GM23248 (cell line): ENCODE data around the gene JADE2. TPM values are rescaled to one million over a fixed set of nuclear protein-coding genes. Genes with fewer than 3 reads are reported as not detected.

Source experiments
- DNase-seq: peaks from one replicate; pipeline ENCODE4 v3.0.0-alpha.2; 2015
- H2AFZ ChIP-seq: fragments of 200-600 bp; sonication (generic); 2 replicates; pipeline ENCODE4 v1.6.1; 2016; ENCODE audit warnings: antibody characterized with exemption
- H3F3A ChIP-seq: fragments of 200-600 bp; sonication (generic); 2 replicates; pipeline ENCODE4 v1.6.1; 2016; ENCODE audit warnings: mild to moderate bottlenecking, antibody characterized with exemption, mixed run types; ENCODE audit not compliant: insufficient read depth
- H3K27ac ChIP-seq: fragments of 200-600 bp; sonication (generic); 2 replicates; pipeline ENCODE4 v1.5.1; 2016; ENCODE audit warnings: mild to moderate bottlenecking
- H3K27me3 ChIP-seq: fragments of 200-600 bp; sonication (generic); replicated peaks from 2 replicates; pipeline ENCODE4 v1.6.1; 2016; ENCODE audit warnings: mild to moderate bottlenecking; ENCODE audit not compliant: insufficient read depth
- H3K36me3 ChIP-seq: fragments of 200-600 bp; sonication (generic); 2 replicates; pipeline ENCODE4 v1.6.1; 2016; ENCODE audit warnings: low read depth, mild to moderate bottlenecking
- H3K4me1 ChIP-seq: fragments of 200-600 bp; sonication (generic); 2 replicates; pipeline ENCODE4 v1.6.1; 2016; ENCODE audit warnings: mild to moderate bottlenecking; ENCODE audit not compliant: insufficient read depth
- H3K4me2 ChIP-seq: fragments of 200-600 bp; sonication (generic); one replicate; pipeline ENCODE4 v1.6.1; 2016; ENCODE audit warnings: mild to moderate bottlenecking; ENCODE audit not compliant: unreplicated experiment
- H3K4me3 ChIP-seq: fragments of 200-600 bp; sonication (generic); 2 replicates; pipeline ENCODE4 v1.5.1; 2016; ENCODE audit warnings: mild to moderate bottlenecking
- H3K79me2 ChIP-seq: fragments of 200-600 bp; sonication (generic); 2 replicates; pipeline ENCODE4 v1.6.1; 2016; ENCODE audit warnings: mild to moderate bottlenecking; ENCODE audit not compliant: insufficient read depth
- H3K9ac ChIP-seq: fragments of 200-600 bp; sonication (generic); 2 replicates; pipeline ENCODE4 v1.6.1; 2016; ENCODE audit warnings: mild to moderate bottlenecking
- H3K9me2 ChIP-seq: fragments of 200-600 bp; sonication (generic); 2 replicates; pipeline ENCODE4 v1.6.1; 2016; ENCODE audit warnings: mixed run types, mild to moderate bottlenecking, moderate library complexity; ENCODE audit not compliant: insufficient read depth
- H3K9me3 ChIP-seq: fragments of 200-600 bp; sonication (generic); one replicate; pipeline ENCODE4 v1.6.1; 2017; ENCODE audit warnings: low read depth
- H4K20me1 ChIP-seq: fragments of 200-600 bp; sonication (generic); 2 replicates; pipeline ENCODE4 v1.6.0; 2016; ENCODE audit not compliant: insufficient read depth
- EZH2 ChIP-seq: fragments of 200-600 bp; sonication (generic); IDR thresholded peaks from 2 replicates; pipeline ENCODE4 v1.6.1; 2018; ENCODE audit warnings: antibody characterized with exemption, mild to moderate bottlenecking; ENCODE audit not compliant: insufficient read depth, poor library complexity, severe bottlenecking
- EZH2phosphoT487 ChIP-seq: fragments of 200-600 bp; sonication (generic); IDR thresholded peaks from 2 replicates; pipeline ENCODE4 v1.6.1; 2018; ENCODE audit warnings: antibody characterized with exemption, moderate library complexity, mild to moderate bottlenecking, low read depth; ENCODE audit not compliant: insufficient read depth
- WGBS, 2 experiments: methylation state at CpG; one replicate each; pipeline ENCODE4 v1.1.6; 2015 to 2017; ENCODE audit warnings: low lambda C conversion rate in 2 of 2, low coverage in 1 of 2; ENCODE audit errors: missing lambda C conversion rate in 2 of 2; 5-methylcytosine and 5-hydroxymethylcytosine counted together
- in situ Hi-C: fragments of 300-500 bp; cut with MboI; formaldehyde crosslinking; loops from 2 replicates; pipeline ENCODE4 v1.15.0; 2020
- polyA plus RNA-seq: library from polyadenylated mRNA; unstranded; fragments of >200 nt; fragmentation: Nextera tagmentation; extraction: Ambion mirVana; gene quantifications from 2 replicates; pipeline ENCODE4 v1.2.1, GENCODE V29; 2016
- small RNA-seq: library from RNA; depleted of rRNA; stranded (forward); fragments of <200 nt; gene quantifications from one replicate; pipeline ENCODE3, GENCODE V24; 2014; ENCODE audit warnings: low read depth, low replicate concordance
- total RNA-seq: library from RNA; depleted of rRNA; stranded (reverse); fragments of >200 nt; shearing (Covaris generic); gene quantifications from 2 replicates; pipeline ENCODE4 v1.2.3, GENCODE V29; 2014; rRNA removed

JADE2 gene
- total and polyA plus RNA-seq, 2 experiments from 2014 or later, result 7.1 to 18.0 TPM

DNA sequence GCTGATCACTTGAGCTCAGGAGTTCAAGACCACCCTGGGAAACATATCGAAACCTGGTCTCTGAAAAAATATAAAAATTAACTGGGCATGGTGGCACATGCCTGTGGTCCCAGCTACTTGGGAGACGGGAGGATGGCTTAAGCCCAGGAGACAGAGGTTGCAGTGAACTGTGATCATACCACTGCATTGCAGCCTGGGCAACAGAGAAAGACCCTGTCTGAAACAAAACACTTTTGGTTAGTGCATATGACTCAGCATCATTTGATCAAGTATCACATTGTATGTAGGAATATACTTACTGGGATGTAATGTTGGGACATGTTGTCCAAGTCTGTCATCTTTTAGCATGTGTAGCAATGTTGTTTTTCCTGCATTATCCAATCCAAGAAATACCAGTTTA, 95.2 kb downstream of the JADE2 start:
- TF ChIP-seq EZH2phosphoT487 (no peak), EZH2 (no peak)
- Histone ChIP-seq H3K9me2 (no peaks in the 10 kb centered on the region), H3K4me1 (no peaks in the 10 kb centered on the region), H3K79me2 (peaks cover 41% of the 10 kb centered on the region), H3K36me3 (peaks cover 53% of the 10 kb centered on the region), H3K4me2 (no peak overlapping the region), H2AFZ (no peak overlapping the region), H3K4me3 (no peak overlapping the region), H3K27me3 (no peaks in the 10 kb centered on the region), H4K20me1 (no peaks in the 10 kb centered on the region), H3K27ac (no peak overlapping the region), H3K9me3 (no peaks in the 10 kb centered on the region), H3F3A (no peaks in the 10 kb centered on the region), H3K9ac (no peak overlapping the region)
- DNase-seq, result no peak
- WGBS, 2 experiments, result 96 to 100% methylated on average over 2 of the region's 2 CpGs
- in situ Hi-C loops, result no loop called here

DNA sequence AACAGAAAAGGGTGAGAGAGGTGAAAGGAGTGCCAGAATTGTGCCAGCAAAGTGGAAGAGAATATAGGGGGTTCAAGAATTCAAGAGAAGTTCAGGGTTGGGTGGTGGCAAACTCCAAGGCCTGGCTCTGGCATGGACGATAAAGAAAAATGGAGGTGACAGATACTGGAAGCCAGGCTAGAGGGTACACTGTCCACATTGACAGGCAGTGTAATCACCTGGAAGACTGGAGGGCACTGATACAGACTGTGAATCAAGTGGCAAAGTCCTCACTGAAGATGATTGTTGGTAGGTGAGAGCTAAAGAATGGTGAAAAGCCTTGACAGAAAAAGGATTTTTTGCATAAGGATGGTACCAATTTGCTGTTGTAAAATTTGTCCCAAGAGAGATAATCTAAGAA, 100.1 kb downstream of the JADE2 start:
- Histone ChIP-seq H3K79me2 (peaks cover 88% of the 10 kb centered on the region), H3F3A (no peaks in the 10 kb centered on the region), H3K36me3 (peaks cover 16% of the 10 kb centered on the region), H3K4me3 (no peak overlapping the region), H4K20me1 (no peaks in the 10 kb centered on the region), H3K9ac (no peak overlapping the region), H3K27me3 (no peaks in the 10 kb centered on the region), H2AFZ (no peak overlapping the region), H3K27ac (no peak overlapping the region), H3K4me1 (no peaks in the 10 kb centered on the region), H3K9me2 (no peaks in the 10 kb centered on the region), H3K9me3 (no peaks in the 10 kb centered on the region), H3K4me2 (no peak overlapping the region)
- TF ChIP-seq EZH2phosphoT487 (no peak), EZH2 (no peak)
- in situ Hi-C loops, result no loop called here
- no peak for DNase-seq
- WGBS, 2 experiments, result 94 to 95% methylated on average over 1 of the region's 1 CpG

DNA sequence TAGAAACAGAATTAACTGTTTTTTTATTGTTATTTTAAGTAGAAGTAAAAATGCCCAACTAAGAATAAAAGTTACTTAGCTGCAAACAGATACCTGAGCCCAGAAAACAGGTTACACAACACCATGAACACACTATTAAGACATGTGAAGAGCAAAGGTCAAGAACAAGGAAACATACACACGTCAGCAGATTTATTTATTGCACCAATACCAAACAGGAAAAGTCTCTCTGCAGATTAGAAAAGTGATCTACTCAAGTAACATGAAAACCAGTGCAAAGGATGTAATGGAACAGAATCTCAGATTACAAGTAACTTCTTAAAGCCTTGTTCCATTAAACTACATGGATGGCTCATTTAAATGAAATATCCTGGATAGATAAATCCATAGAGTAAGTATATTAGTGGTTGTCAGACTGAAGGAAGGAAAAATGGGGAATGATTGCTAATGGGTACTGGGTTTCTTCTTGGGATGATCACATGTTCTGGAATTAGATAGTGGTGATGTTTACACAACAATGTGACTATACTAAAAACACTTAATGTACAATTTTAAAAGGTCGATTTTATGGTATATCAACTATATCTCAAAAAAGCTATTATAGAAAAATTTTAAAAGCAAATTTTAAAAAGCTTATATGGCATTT, 101.0 kb downstream of the JADE2 start:
- peaks cover 97% of the 10 kb centered on the region for H3K79me2 ChIP-seq
- H2AFZ ChIP-seq, result no peak overlapping the region
- no peaks in the 10 kb centered on the region for H3K9me2 ChIP-seq
- no peak overlapping the region for H3K4me2 ChIP-seq
- in situ Hi-C loops, result no loop called here
- 76 to 83% methylated on average over 2 of the region's 2 CpGs for WGBS, 2 experiments
- H3K36me3 ChIP-seq, result peaks cover 15% of the 10 kb centered on the region
- peak; percentile 14 for DNase-seq
- no peaks in the 10 kb centered on the region for H3K9me3 ChIP-seq
- H3F3A ChIP-seq, result no peaks in the 10 kb centered on the region
- H3K27me3 ChIP-seq, result no peaks in the 10 kb centered on the region
- H3K9ac ChIP-seq, result no peak overlapping the region
- H3K27ac ChIP-seq, result no peak overlapping the region
- TF ChIP-seq EZH2 (no peak), EZH2phosphoT487 (no peak)
- H4K20me1 ChIP-seq, result no peaks in the 10 kb centered on the region
- H3K4me1 ChIP-seq, result peaks cover 5% of the 10 kb centered on the region
- no peak overlapping the region for H3K4me3 ChIP-seq

Small RNA genes within 50 kb of the gene (small RNA-seq; reads per million reads assigned to genes)
- gene RN7SL541P (not detected), gene RNU6-456P (not detected)

Other genes with a start within 250 kb of the JADE2 start
- 0.65 TPM in 1 of 2 replicates, not detected in the other for gene CDKL3, start 158.5 kb upstream of the JADE2 start, total RNA-seq
- 3.9 and 4.1 TPM in 2 replicates for gene CDKL3, start 158.5 kb upstream of the JADE2 start, polyA plus RNA-seq
- 15.7 and 21.7 TPM in 2 replicates for gene UBE2B, start 154.1 kb upstream of the JADE2 start, total RNA-seq
- 350 and 376 TPM in 2 replicates for gene UBE2B, start 154.1 kb upstream of the JADE2 start, polyA plus RNA-seq
- gene CDKN2AIPNL, start 113.8 kb upstream of the JADE2 start, total RNA-seq, result 22.1 and 26.0 TPM in 2 replicates
- 36.1 and 39.9 TPM in 2 replicates for gene CDKN2AIPNL, start 113.8 kb upstream of the JADE2 start, polyA plus RNA-seq
- gene SAR1B, start 107.2 kb downstream of the JADE2 start, total RNA-seq, result 40.7 and 57.2 TPM in 2 replicates
- gene SAR1B, start 107.2 kb downstream of the JADE2 start, polyA plus RNA-seq, result 87.4 and 89.2 TPM in 2 replicates
- gene SEC24A, start 123.1 kb downstream of the JADE2 start, total RNA-seq, result 32.0 and 41.7 TPM in 2 replicates
- gene SEC24A, start 123.1 kb downstream of the JADE2 start, polyA plus RNA-seq, result 19.3 and 19.7 TPM in 2 replicates
- 26.2 and 35.3 TPM in 2 replicates for gene CAMLG, start 212.9 kb downstream of the JADE2 start, total RNA-seq
- 42.2 and 45.0 TPM in 2 replicates for gene CAMLG, start 212.9 kb downstream of the JADE2 start, polyA plus RNA-seq
- 16.9 and 21.4 TPM in 2 replicates for gene DDX46, start 233.1 kb downstream of the JADE2 start, total RNA-seq
- 15.4 and 19.6 TPM in 2 replicates for gene DDX46, start 233.1 kb downstream of the JADE2 start, polyA plus RNA-seq